ENCODE results near the gene AUTS2. TPM values are rescaled to one million over a fixed set of nuclear protein-coding genes. Genes with fewer than 3 reads are reported as not detected.

Gene AUTS2
- total RNA-seq, 1 donor from 2014 or later: 119 TPM

DNA sequence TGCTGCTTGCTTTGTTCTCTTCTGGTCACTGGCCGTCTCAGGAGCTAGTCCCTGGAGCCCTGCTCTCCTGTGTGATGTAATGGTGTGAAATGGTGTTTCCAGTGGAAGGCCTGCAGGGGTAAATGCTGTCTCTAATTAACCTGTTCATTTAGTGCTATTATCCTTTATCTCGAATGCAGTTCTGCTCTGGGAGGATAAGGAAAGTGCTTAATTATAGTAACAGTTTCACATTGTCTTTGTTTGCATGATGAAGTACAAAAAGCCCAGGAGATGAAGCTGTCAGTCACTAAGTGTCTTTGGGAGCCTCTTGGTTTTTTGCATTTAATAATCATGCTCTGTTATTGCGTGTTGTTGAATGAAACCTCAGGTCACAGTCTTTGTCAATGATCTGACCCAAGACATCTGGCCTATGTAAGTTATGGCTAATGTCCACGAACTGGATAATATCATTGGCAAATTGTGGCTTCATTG, 778.3 kb downstream of the AUTS2 start:
- DNase-seq (ENCODE audit: low spot score): no peak

DNA sequence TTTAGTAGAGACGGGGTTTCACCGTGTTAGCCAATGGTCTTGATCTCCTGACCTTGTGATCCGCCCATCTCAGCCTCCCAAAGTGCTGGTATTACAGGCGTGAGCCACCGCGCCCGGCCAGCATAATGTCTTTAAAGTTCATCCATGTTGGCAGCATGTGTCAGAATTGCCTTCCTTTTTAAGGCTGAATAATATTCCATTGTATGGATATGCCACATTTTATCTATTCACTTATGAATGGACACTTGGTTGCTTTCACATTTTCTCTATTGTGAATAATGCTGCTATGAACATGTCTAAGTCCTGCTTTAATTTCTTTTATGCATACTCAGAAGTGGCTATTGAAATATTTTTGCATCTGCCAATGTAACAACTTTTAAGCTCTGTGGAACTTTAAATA, 779.7 kb downstream of the AUTS2 start:
- DNase-seq (ENCODE audit: low spot score): no peak

- DNase-seq (ENCODE audit: low spot score): no peak
Measured at GRCh38 chr7:70379210-70379609, 780.9 kb downstream of the AUTS2 start.

DNA sequence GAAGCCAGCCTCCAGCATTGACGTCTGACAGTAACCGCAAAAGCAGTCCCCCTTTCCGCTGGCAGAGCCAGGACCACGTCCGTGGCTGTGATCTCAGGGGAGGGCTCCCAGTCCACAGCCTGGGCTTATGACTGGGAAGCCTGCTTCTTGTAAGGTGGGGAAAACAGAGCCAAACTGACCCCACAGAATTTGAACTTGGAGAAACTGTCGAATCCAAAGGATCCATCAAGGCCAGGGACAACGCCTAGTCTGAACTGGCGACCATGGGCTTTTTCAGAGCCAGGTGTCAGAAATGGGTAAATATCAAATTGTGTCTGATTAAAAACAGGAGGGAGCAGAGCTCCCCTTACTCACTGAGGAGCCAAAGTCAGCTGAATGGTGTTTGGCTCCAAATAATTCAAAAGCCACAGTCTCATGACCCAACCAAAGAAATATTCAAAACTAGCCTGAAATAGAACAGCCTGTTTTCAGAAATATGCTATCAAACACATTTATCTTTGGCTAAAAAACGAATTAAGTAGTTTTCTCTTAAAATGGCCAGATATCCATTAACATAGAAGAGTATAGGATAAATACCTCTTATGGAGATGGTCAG, 782.2 kb downstream of the AUTS2 start:
- DNase-seq (ENCODE audit: low spot score): no peak

DNA sequence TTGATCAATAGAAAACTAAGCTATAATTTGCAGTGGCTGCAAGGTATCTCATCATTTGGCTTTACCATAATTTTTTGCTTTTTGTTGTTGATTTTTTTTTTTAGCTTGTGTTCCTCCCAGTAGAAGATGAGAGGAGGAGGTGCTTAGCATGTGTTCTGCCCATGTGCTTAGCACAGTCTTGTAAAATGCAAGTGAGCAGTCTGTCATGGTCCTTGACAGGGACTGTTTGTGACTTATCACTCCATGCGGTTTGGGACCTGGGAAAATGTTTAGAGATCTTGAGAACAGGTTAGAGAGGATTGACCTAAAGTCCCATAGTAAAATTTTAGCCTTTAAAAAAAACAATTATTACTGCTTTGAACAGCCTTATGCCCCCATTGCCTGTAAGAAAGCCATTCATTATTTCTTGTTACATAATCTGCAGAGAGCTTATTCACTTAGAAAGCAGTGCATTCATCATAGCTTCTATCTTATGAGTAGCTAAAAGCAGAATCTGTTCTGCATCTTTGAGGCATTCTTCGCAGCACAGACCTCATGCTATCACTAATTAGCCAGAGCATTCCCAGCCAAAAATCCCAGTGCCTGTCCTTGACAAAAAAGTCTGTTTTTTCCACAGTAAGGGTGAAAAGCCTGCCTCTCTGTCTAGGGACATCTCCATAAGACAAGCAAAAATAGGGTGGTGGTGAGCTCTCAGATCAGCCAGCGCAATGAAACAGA, 784.9 kb downstream of the AUTS2 start:
- no peak for DNase-seq (ENCODE audit: low spot score)

DNA sequence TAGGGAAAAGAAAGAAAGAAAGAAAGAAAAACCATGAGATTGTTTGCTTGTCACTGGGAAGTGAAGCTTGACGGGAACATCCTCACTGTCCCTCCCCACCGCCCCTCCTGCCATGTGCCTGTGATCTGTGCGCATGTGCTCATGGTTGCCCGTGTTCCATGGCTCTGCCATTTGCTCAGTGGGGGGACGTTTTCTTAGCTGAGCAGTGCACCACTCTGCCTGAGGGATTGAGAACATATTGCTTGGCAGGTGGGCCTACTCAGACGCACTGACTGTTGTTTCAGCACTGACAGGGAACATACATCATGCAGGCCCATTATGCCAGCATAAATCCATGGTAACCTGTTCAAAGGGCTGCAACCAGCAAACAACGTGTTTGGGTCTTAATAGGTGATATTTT, 785.7 kb downstream of the AUTS2 start:
- DNase-seq (ENCODE audit: low spot score): no peak

DNA sequence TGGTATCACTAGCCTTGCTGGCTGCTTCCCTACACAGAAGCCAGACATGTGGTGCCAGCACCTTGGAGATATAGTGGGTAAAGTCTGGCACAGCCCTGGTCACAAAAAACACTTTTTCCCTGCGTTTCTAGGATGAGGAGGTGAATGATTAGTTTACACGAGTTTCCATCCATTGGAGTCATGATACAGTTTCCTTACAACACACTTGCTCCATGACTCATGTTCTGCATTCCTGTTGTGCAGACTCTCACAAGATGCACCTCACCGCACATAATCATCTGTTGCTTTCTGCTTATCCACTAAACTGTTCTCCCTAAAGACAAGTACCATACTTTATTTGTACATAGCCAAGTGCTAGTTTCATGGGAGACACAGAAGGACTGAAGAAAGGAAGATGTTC, 786.6 kb downstream of the AUTS2 start:
- DNase-seq (ENCODE audit: low spot score): no peak

GRCh38 chr7:70387217-70387616, 788.9 kb downstream of the AUTS2 start:
- DNase-seq (ENCODE audit: low spot score): no peak

DNA sequence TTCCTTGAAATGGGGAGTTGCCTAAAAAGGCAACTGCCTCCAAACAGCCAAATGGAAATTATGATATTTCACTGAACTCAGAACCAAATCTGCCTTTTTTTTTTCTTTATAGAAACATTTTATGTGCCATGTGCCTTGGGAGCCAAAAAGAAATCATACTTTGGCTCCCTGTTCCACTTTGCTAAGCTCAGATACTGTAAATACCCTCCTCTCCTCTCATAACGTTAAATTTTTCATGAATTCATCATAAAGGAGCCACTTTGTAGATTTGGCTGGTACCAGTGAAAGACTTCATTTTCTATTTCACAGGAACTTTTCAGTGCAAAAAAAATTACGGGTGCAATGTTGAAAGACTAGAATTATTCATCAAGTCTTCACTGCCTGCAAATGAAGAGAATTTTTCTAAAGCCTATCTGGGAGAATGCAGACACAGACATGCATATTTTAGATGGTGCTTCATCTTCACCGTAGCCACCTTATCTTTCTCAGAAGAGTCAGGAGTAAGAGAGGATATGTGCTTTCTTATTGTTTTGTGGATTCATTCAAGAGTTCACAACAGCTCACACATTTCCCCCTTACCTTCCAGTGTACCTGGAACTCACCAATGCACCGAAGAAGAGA, 791.4 kb downstream of the AUTS2 start:
- DNase-seq (ENCODE audit: low spot score): no peak

- DNase-seq (ENCODE audit: low spot score): no peak
Measured at GRCh38 chr7:70390251-70390650, 792.0 kb downstream of the AUTS2 start.

DNA sequence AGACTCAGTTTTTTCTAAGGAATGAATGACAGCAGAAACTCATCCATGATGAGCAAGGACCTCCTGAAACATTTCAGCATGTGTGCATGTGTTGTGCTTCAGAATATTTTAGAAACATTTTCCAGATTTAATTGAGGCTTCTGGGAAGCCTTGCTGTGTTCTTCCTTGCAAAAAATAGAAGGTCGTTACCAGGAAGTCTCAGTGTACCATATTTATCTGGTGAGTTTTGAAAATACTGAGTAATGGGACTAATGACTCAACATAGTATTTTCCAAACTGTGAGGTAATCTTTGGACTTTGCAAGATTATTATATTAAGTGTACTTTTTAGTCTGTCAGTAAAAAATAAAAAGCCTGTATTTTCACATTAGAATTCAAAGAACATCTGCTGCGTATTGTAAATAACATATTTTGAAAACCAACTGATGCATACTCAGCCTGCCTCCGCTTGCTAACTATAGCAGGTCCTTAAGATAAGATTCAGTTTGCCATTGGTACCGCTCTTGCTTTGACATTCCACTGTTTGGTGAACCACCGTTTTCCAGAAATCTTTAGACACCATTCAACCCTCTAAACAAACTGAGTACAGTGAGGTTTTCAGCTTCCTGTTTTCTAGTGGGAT, 794.1 kb downstream of the AUTS2 start:
- DNase-seq (ENCODE audit: low spot score): no peak

DNA sequence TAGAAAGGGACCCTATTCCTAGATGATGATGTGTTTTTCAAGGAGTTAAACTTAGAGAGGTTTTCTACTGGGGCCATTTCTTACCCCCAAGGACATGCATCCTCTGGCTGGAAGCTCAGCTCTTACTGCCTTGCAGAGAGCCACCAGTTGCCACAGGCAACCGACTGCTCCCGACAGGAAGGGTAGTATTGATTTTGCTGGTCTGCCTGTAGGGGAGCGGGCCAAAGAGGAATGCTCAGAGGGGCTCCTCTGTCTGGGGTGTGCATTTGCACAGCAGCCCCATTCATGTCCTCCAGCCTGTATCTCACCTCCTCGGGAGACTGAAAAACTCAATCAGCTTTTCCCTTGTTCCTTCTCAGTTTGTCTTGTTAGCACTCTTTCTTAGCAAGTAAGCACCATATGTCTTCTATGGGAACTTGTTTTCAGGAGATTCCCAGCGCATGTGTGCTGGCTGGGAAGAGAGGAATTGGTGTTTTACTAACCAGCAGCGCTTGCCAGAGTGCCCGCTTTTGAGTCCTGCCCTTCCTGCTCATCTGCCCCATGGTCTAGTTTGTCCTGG, 794.7 kb downstream of the AUTS2 start:
- no peak for DNase-seq (ENCODE audit: low spot score)

- DNase-seq (ENCODE audit: low spot score): no peak
Measured at GRCh38 chr7:70393956-70394355, 795.7 kb downstream of the AUTS2 start.

DNA sequence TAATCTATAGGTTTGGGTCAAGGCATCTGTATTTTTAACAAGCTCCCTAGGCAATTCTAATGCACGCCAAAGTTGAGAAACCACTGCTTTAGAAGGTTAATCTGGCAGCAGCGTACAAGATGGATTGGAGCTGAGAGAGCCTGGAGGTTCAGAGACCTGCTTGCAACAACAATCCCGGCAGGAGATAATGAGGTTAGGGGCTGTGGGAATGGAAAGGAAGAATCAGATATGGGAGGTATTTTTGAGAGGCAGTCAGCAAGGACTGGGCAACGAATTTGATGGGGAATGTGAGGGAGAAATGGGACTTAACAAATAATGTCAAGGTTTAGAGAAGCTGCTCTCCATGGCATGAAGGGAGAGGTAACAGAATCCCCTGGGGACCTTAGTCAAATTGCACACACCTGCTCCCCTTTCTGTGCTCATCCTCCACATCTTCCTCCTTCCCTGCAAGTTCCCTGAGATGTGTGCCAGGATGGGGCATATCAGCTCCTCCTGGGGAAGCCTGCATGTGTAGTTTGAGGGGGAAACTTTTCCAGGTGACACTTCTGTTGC, 802.6 kb downstream of the AUTS2 start:
- DNase-seq (ENCODE audit: low spot score): no peak

- no peak for DNase-seq (ENCODE audit: low spot score)
Measured at GRCh38 chr7:70402069-70402468, 803.8 kb downstream of the AUTS2 start.

DNA sequence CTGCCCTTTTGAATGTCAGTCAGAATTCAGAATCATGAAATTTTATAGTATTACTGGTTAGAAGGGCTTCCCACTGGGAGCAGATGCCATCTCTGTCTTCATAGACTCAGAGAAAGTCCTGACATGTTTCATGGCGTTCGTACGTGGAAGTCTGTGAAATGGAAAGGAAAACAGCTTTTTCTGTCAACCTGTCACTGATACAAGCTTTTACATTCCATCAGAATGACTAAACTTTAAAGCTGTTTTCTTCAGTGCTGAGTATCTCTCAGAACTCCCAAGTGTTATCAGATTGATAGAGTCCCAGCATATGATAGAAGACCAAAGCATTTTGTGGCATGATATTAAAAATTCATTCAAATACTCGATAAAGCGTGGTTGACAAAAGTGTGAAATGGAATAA, 807.0 kb downstream of the AUTS2 start:
- DNase-seq (ENCODE audit: low spot score): no peak

GRCh38 chr7:70406186-70406949, 808.1 kb downstream of the AUTS2 start:
- DNase-seq (ENCODE audit: low spot score): no peak

DNA sequence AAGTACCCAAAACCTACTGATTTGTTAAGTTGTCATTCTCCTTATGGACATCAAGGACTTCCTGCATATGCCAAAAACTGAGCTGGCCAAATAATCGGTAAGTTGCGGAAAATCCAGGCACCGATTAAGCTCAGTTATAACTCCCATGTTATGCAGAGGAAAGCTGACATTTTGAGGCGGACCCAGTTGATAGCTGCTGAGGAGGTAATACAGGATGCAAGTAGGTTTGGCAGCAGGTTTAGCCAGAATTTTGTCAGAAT, 808.6 kb downstream of the AUTS2 start:
- no peak for DNase-seq (ENCODE audit: low spot score)

- DNase-seq (ENCODE audit: low spot score): no peak
Measured at GRCh38 chr7:70408477-70408876, 810.2 kb downstream of the AUTS2 start.

DNA sequence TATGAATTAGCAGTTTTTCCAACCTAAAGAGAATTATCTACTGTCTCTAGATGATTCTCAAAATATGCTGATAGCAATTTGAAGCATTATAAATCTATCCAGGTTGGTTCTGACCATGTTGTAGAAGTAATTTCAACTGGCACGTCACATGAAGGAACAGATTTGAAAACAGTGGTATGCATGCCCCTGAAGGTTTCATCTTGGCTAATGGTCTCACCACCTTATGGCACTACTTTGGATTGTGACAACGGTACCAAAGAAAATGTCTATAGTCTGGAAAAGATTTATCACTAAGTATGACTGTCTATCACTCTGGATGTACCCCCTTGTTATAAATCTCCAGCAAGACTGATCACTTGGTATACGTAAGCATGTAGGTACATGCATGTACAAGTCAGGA, 810.6 kb downstream of the AUTS2 start:
- no peak for DNase-seq (ENCODE audit: low spot score)

DNA sequence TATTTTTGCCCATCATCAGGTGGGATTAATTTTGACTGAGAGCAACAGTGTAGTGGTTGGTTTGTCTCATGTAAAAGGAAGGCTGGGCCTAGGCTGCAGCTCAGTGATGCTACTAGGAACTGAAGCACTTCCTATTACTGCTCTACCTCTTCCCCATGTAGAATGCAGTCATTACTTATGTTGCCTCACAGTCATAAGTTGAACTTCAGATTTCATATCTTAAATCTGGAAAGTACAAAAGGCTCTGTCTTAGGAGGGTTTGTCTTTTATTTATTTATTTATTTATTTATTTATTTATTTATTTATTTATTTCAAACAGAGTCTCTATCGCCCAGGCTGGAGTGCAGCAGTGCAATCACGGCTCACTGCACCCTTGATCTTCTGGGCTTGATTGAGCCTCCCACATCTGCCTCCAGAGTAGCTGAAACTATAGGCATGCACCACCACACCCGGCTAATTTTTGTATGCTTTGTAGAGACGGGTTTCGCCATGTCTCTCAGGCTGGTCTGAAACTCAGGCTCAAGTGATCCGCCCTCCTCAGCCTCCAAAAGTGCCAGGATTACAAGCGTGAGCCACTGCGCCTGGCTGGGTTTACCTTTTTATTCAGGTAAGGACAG, 812.0 kb downstream of the AUTS2 start:
- no peak for DNase-seq (ENCODE audit: low spot score)
